ENCODE results near the gene SNAI3.
"Not testable (repeated sequence)": the region's sequence is repeated elsewhere in the genome, so short reads cannot be mapped to it uniquely, and the experiment has no call there.

Gene SNAI3

DNA sequence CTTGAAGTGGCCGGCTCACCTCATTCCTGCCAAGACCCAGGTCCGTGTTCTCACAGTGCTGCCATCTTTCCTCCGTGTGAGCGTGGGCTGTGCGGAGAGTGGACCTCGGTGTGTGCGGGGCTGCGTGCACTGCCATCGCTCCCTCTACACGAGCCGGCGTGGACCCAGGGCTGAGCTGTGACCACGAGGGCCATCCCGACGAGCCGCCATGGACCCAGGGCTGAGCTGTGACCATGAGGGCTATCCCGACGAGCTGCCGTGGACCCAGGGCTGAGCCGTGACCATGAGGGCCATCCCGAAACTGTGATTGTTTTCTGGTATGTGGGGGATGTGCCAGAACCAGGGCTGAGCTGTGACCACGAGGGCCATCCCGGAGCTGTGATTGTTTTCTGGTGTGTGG is 14.5 kb downstream of the SNAI3 start:
- Histone ChIP-seq H3K4me2 (ENCODE audit: low read length) (no peak overlapping the region), H3K9me3 (ENCODE audit: control insufficient read depth, insufficient read depth, low read length) (no peaks in the 10 kb centered on the region), H4K20me1 (ENCODE audit: control insufficient read depth, insufficient read depth, low read depth, low read length) (no peaks in the 10 kb centered on the region), H3F3A (ENCODE audit: control insufficient read depth, insufficient read depth) (no peaks in the 10 kb centered on the region), H3K79me2 (ENCODE audit: control insufficient read depth, low read length) (peaks cover 2% of the 10 kb centered on the region; the same call in 1 of the 2 replicates), H3K27ac (ENCODE audit: low read depth, low read length) (no peak overlapping the region), H3K9me2 (replicated peaks; ENCODE audit: control insufficient read depth, low read length) (no peaks in the 10 kb centered on the region), H3K4me1 (ENCODE audit: control insufficient read depth, low read length) (peaks cover 7% of the 10 kb centered on the region; the same call in 1 of the 2 replicates), H3K27me3 (ENCODE audit: control insufficient read depth, low read length) (no peaks in the 10 kb centered on the region), H3K4me3 (ENCODE audit: low read length) (no peak overlapping the region), H3K36me3 (ENCODE audit: control insufficient read depth, low read length) (peaks cover 25% of the 10 kb centered on the region; the same call in 1 of the 2 replicates)
- TF ChIP-seq, protein P1, sequence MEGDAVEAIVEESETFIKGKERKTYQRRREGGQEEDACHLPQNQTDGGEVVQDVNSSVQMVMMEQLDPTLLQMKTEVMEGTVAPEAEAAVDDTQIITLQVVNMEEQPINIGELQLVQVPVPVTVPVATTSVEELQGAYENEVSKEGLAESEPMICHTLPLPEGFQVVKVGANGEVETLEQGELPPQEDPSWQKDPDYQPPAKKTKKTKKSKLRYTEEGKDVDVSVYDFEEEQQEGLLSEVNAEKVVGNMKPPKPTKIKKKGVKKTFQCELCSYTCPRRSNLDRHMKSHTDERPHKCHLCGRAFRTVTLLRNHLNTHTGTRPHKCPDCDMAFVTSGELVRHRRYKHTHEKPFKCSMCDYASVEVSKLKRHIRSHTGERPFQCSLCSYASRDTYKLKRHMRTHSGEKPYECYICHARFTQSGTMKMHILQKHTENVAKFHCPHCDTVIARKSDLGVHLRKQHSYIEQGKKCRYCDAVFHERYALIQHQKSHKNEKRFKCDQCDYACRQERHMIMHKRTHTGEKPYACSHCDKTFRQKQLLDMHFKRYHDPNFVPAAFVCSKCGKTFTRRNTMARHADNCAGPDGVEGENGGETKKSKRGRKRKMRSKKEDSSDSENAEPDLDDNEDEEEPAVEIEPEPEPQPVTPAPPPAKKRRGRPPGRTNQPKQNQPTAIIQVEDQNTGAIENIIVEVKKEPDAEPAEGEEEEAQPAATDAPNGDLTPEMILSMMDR (IDR thresholded peaks at IDR 0.05; ENCODE audit: low read depth, low read length, poor library complexity, severe bottlenecking), result no peak
- no peak for TF ChIP-seq EZH2phosphoT487 (IDR thresholded peaks at IDR 0.05; ENCODE audit: borderline replicate concordance, low read length)

DNA sequence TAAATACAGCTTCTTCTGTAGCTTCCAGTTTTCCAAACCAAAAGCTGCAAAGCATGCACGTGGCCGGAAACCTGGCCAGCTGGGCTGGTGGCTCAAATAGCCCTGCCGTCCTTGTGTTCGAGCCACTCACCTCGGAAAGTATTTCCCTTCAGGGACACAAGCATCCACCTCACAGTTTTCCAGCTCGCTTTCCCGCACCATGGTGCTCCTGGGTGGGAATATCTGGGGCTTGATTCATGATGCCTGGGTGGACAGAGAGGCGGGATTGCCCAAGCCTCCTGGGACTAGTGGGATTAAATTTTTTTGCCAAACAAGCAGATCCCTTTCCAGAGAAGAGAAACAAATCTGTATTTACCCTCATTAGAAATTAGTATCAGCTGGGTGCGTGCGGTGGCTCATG is 16.3 kb downstream of the SNAI3 start:
- Histone ChIP-seq H3K36me3 (ENCODE audit: control insufficient read depth, low read length) (peaks cover 29% of the 10 kb centered on the region), H3K27me3 (ENCODE audit: control insufficient read depth, low read length) (no peaks in the 10 kb centered on the region), H3K27ac (ENCODE audit: low read depth, low read length) (no peak overlapping the region), H3K4me3 (ENCODE audit: low read length) (no peak overlapping the region), H3K4me2 (ENCODE audit: low read length) (no peak overlapping the region), H3K9me3 (ENCODE audit: control insufficient read depth, insufficient read depth, low read length) (no peaks in the 10 kb centered on the region), H4K20me1 (ENCODE audit: control insufficient read depth, insufficient read depth, low read depth, low read length) (no peaks in the 10 kb centered on the region), H3K79me2 (ENCODE audit: control insufficient read depth, low read length) (peaks cover 12% of the 10 kb centered on the region), H3K4me1 (ENCODE audit: control insufficient read depth, low read length) (peaks cover 23% of the 10 kb centered on the region), H3K9me2 (replicated peaks; ENCODE audit: control insufficient read depth, low read length) (no peaks in the 10 kb centered on the region), H3F3A (ENCODE audit: control insufficient read depth, insufficient read depth) (peaks cover 7% of the 10 kb centered on the region)
- TF ChIP-seq EZH2phosphoT487 (IDR thresholded peaks at IDR 0.05; ENCODE audit: borderline replicate concordance, low read length), result no peak
- TF ChIP-seq, protein P1 (IDR thresholded peaks at IDR 0.05; ENCODE audit: low read depth, low read length, poor library complexity, severe bottlenecking), result no peak

DNA sequence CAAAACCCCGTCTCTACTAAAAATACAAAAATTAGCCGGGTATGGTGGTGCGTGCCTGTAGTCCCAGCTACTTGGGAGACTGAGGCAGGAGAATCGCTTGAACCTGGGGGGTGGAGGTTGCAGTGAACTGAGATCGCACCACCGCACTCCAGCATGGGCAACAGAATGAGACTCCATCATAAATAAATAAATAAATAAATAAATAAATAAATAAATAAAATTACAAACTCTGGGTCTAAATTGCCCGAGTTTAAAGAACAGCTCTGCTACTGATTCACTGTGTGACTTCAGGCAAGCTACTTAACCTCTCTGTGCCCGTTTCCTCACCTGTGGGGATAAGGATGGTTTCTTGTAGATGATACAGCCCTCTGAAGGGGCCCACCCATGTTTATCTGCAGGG is 16.8 kb downstream of the SNAI3 start:
- Histone ChIP-seq H3F3A (ENCODE audit: control insufficient read depth, insufficient read depth) (peaks cover 12% of the 10 kb centered on the region), H3K36me3 (ENCODE audit: control insufficient read depth, low read length) (peaks cover 29% of the 10 kb centered on the region), H3K4me1 (ENCODE audit: control insufficient read depth, low read length) (peaks cover 28% of the 10 kb centered on the region), H3K79me2 (ENCODE audit: control insufficient read depth, low read length) (peaks cover 12% of the 10 kb centered on the region)
- not testable (repeated sequence) for H3K4me2 ChIP-seq (ENCODE audit: low read length); H3K4me3 ChIP-seq (ENCODE audit: low read length); H3K27me3 ChIP-seq (ENCODE audit: control insufficient read depth, low read length); H4K20me1 ChIP-seq (ENCODE audit: control insufficient read depth, insufficient read depth, low read depth, low read length); H3K9me3 ChIP-seq (ENCODE audit: control insufficient read depth, insufficient read depth, low read length); H3K27ac ChIP-seq (ENCODE audit: low read depth, low read length); H3K9me2 ChIP-seq (replicated peaks; ENCODE audit: control insufficient read depth, low read length)

DNA sequence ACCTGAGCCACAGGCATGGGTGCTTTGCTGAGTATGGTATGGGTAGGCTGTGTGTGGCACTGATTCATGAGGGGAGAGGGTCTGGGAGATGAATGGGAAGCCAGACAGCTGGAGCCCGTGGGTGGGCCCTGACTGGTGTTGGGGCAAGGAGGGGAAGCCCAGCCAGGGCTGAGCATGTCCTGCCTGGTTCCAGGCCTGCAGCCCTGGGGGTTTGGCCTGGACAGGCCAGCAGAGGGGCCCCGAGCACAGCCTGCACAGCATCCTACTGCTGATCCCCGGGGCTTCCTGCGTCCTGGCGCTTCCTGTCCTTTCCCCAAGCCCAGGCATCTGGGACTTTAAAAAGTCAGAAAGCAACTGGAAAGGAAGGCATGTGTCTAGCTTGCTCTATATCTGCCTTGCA is 18.8 kb downstream of the SNAI3 start:
- peaks cover 12% of the 10 kb centered on the region for H3F3A ChIP-seq (ENCODE audit: control insufficient read depth, insufficient read depth)
- H3K79me2 ChIP-seq (ENCODE audit: control insufficient read depth, low read length), result peaks cover 27% of the 10 kb centered on the region
- H3K4me1 ChIP-seq (ENCODE audit: control insufficient read depth, low read length), result peaks cover 33% of the 10 kb centered on the region
- H3K4me2 ChIP-seq (ENCODE audit: low read length), result no peak overlapping the region
- no peak overlapping the region for H3K27ac ChIP-seq (ENCODE audit: low read depth, low read length)
- H4K20me1 ChIP-seq (ENCODE audit: control insufficient read depth, insufficient read depth, low read depth, low read length), result no peaks in the 10 kb centered on the region
- H3K9me2 ChIP-seq (replicated peaks; ENCODE audit: control insufficient read depth, low read length), result no peaks in the 10 kb centered on the region
- no peak for TF ChIP-seq EZH2phosphoT487 (IDR thresholded peaks at IDR 0.05; ENCODE audit: borderline replicate concordance, low read length)
- TF ChIP-seq, protein P1 (IDR thresholded peaks at IDR 0.05; ENCODE audit: low read depth, low read length, poor library complexity, severe bottlenecking), result no peak
- H3K27me3 ChIP-seq (ENCODE audit: control insufficient read depth, low read length), result no peaks in the 10 kb centered on the region
- H3K36me3 ChIP-seq (ENCODE audit: control insufficient read depth, low read length), result peaks cover 33% of the 10 kb centered on the region
- H3K9me3 ChIP-seq (ENCODE audit: control insufficient read depth, insufficient read depth, low read length), result no peaks in the 10 kb centered on the region
- H3K4me3 ChIP-seq (ENCODE audit: low read length), result no peak overlapping the region

All from DOHH2 (cell line).